CD4-positive, alpha-beta T cell treated with Interleukin-4 for 4 hours (primary cell): ENCODE results near the gene MPHOSPH9.
A peak's percentile ranks its signal among the peaks of the same experiment; 100 is the strongest.
"Not testable (repeated sequence)": the region's sequence is repeated elsewhere in the genome, so short reads cannot be mapped to it uniquely, and the experiment has no call there.

ENCODE experiments used
- DNase-seq: peaks from one replicate; pipeline ENCODE4 v3.0.0-alpha.2; 2020

MPHOSPH9 gene

GRCh38 chr12:123258593-123258992, 25.7 kb upstream of the MPHOSPH9 start:
- no peak for DNase-seq

DNA sequence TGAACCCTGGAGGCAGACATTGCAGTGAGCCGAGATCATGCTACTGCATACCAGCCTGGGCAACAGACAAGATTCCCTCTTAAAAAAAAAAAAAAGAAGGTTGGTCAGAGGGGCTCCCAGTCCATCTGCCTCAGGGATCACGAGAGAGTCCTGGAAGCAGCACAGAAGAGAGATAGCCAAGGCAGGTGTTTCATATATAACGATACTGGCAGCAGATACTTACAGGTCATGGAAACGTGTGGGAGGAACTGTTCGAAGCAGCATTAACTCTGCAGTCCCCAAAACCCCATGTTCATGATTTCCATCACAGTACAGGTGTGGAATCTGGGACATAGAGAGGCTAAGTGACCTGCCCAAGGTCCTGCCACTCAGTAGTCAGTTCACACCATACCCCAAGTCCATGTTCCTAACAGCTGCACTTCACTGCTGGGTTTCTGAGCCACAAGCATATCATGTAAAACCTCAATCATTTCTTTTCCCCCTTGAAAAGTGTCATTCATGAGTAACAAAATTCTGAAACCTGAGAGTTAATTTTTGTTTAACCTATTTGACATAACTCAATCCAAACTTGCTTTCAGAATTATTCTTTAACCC, 22.0 kb upstream of the MPHOSPH9 start:
- DNase-seq: no peak

DNA sequence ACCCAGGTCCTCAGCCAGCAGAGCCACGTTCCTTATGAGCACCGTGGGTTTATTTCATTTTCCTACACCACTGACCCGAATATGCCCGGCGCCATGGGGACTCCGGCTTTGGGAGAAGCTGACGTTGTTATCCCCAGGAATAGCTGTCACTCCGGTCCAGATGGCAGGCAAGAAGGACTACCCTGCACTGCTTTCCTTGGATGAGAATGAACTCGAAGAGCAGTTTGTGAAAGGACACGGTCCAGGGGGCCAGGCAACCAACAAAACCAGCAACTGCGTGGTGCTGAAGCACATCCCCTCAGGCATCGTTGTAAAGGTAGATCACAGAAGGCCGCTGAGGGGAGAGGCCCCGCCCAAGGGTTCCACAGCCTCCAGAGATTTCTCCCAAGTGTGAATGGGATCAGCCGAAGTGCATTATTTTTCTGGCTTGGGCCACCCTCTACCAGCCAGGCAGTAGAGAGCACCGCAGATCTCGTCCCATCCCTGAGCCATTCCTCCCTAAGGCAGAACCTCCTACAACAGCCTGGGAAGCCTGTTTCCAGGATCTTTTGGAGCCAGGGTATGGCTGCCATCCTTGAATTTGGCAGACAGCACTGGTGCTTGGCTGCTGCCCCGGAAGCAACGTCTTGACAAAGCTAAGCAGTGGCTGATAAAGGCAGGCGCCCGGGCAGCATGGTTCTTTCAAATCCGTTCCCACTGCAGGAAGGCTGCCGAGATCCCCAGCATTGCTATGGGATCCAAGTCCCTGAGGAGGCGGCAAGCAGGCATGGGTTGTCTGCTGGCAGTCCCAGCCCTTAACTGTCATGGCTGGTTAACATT, 20.9 kb upstream of the MPHOSPH9 start:
- no peak for DNase-seq

- DNase-seq: not testable (repeated sequence)
These were observed 19.4 kb upstream of the MPHOSPH9 start for GRCh38 chr12:123252365-123252764.

GRCh38 chr12:123251403-123252076, 18.6 kb upstream of the MPHOSPH9 start:
- DNase-seq: no peak

GRCh38 chr12:123250471-123251383, 17.8 kb upstream of the MPHOSPH9 start:
- DNase-seq: no peak

GRCh38 chr12:123248996-123249741, 16.2 kb upstream of the MPHOSPH9 start:
- DNase-seq: not testable (repeated sequence)

DNA sequence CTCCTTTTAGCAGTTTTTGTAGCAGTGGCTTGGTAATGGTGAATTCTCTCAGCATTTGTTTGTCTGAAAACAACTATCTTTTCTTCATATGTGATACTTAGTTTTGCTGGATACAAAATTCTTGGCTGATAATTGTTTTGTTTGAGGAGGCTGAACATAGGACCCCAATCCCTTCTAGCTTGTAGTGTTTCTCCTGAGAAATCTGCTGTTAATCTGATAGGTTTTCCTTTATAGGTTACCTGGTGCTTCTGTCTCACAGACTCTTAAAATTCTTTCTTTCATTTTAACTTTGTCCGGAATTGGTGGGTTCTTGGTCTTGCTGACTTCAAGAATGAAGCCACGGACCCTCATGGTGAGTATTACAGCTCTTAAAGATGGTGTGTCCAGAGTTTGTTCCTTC, 15.2 kb upstream of the MPHOSPH9 start:
- DNase-seq: not testable (repeated sequence)

- no peak for DNase-seq
These were observed 12.7 kb upstream of the MPHOSPH9 start for GRCh38 chr12:123245678-123246077.

- DNase-seq: no peak
These were observed 10.8 kb upstream of the MPHOSPH9 start for GRCh38 chr12:123243671-123244262.

DNA sequence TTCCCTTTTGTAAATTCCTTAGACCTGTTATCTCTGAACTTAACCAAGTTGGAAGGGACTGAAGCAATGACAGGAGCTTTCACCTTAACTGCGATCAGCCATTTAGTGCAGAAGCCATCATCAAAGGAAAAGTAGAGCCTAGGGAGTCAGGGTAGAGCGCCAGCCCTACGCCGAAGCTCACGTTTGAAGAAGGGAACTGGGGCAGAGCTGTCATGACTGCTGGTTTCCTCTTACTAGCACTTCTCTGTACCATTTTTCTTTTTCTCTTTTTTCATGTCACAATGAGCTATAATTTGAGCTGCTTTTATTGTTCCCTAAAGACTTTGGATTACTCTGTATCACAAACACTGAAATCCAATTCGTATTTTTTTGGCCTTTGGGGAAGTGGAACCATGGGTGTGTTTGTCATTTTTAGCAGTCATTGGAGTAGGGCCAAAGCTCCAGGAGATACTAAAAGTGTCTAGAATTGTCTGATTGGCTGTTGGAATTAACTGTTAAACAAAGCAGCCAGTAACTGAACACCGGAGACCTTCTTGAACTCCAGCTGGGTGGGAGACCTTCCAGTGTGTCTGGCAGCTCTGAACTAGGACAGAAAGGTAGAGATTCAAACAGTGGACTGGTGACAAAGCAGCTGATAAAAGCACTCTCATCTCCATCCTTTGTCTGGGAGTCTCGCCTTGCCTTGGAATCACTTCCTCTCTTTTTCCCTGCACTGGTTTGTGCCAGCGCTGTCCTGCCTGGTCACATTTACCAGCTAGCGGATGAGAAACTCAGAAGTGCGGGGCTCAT, 9.4 kb upstream of the MPHOSPH9 start:
- DNase-seq: no peak

- DNase-seq: no peak
These were observed 6.0 kb upstream of the MPHOSPH9 start for GRCh38 chr12:123238961-123239360.

DNA sequence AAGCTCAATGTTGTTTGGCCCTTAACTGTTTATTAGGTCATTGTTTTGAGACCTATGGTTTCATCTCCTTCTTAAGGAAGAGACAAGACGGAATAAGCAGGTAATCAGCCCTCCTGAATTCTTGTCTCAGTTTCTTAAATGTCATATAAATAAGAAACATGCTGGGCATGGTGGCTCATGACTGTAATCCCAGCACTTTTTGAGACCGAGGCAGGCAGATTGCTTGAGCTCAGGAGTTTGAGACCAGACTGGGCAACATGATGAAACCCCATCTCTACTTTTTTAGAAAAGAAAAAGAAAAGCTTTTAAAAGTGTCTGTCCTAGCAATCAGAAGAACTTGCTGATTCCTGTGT, 5.4 kb upstream of the MPHOSPH9 start:
- DNase-seq: no peak

- peak; percentile 75 for DNase-seq
These were observed 4.8 kb upstream of the MPHOSPH9 start for GRCh38 chr12:123237646-123238329.

- no peak for DNase-seq
These were observed 766 bp upstream of the MPHOSPH9 start for GRCh38 chr12:123233505-123234308.

DNA sequence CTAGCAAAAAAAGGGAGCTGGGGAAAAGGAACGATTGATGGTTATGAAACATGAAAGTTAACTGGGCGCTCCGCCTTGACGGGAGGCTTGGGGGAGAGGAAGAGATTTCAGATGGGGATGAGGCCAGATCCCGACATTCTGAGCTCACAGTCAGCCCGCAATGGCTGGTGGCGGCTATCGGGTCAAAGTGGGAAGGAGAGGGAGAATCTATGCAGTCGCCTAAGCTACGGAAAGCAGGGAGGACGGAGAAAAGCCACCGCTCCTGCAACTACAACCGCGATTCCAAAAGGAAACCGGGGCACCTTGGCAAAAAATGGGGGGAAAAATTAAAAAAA, 502 bp downstream of the MPHOSPH9 start:
- no peak for DNase-seq

DNA sequence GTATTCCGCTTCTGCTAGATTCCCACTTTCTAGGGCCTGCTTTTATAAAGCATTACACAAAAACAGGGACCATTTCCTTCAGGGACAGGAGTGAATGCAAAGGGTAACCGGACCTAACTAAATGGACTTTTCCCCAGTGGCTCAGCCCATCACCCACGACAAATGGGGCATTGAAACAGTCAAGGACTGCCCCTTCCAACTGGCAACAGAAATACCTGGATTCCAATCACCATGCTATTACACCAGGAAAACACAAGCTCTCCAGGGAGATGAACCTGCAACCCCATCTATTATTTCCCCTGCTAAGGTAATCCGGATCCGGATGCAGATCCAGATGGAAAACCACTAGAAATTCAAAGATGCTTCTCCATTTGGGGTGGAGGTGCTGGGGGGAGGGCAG, 1.0 kb downstream of the MPHOSPH9 start:
- DNase-seq: no peak

DNA sequence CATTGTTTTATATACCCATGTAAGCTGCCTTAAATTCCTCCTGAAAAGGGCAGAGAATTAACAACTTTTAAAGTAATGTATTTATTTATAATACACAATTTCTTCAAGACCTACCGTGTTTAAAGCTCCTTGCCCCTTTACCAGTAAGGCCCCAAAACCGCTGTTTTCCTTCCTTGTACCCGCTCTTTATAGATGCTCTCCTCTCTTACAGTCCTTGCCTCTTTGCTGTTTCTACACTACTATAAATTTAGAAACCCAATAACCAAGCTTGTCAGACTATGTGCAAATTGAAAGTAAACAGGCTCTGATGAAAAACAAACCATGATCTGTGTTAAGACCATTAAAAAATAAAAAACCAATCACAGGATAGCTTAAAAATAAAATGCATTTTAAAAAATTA, 3.9 kb downstream of the MPHOSPH9 start:
- DNase-seq: no peak

- no peak for DNase-seq
These were observed 5.2 kb downstream of the MPHOSPH9 start for GRCh38 chr12:123227581-123228258.
